Activated CD8-positive, alpha-beta T cell treated with anti-CD3 and anti-CD28 coated beads for 36 hours (primary cell): ENCODE results near the gene AFF1. TPM values are rescaled to one million over a fixed set of nuclear protein-coding genes. Genes with fewer than 3 reads are reported as not detected.

Experiments
- ATAC-seq: fragments of 200-7000 bp; cut with Tn5 transposase; one replicate; pipeline ENCODE4 v1.10.0; 2021; ENCODE audit warnings: mild to moderate bottlenecking, moderate library complexity
- CTCF ChIA-PET: fragments of 350-600 bp; sonication (Branson Sonifier 250); formaldehyde crosslinking; loops from one replicate; lab custom pipeline; 2021; ENCODE audit warnings: antibody characterized with exemption; lab: Charles Lee
- POLR2A ChIA-PET: fragments of 350-600 bp; sonication (Branson Sonifier 250); formaldehyde crosslinking; loops from one replicate; lab custom pipeline; 2021; ENCODE audit warnings: antibody characterized with exemption; lab: Charles Lee
- DNase-seq: peaks from one replicate; pipeline ENCODE4 v3.0.0-alpha.2; 2020
- H3K27ac Mint-ChIP-seq: one replicate; pipeline ENCODE4 v1.8.0; 2021; ENCODE audit warnings: mild to moderate bottlenecking, mixed read lengths
- H3K27me3 Mint-ChIP-seq: one replicate; pipeline ENCODE4 v1.8.0; 2021; ENCODE audit warnings: mixed read lengths
- H3K36me3 Mint-ChIP-seq: one replicate; pipeline ENCODE4 v1.8.0; 2021; ENCODE audit warnings: low read depth, mixed read lengths
- H3K4me1 Mint-ChIP-seq: one replicate; pipeline ENCODE4 v1.8.0; 2021; ENCODE audit warnings: low read depth, mixed read lengths
- H3K4me3 Mint-ChIP-seq: one replicate; pipeline ENCODE4 v1.8.0; 2021; ENCODE audit warnings: mild to moderate bottlenecking, moderate library complexity, mixed read lengths
- H3K9me3 Mint-ChIP-seq: one replicate; pipeline ENCODE4 v1.8.0; 2021; ENCODE audit warnings: mixed read lengths
- intact Hi-C: fragments of 100-400 bp; cut with micrococcal nuclease; formaldehyde crosslinking; loops from one replicate; pipeline ENCODE4 v1.10.0; 2022
- total RNA-seq, 2 experiments: library from RNA; stranded (reverse); gene quantifications; one replicate each; pipeline ENCODE4 v1.2.3, GENCODE V29; 2021
- TF ChIP-seq, protein P1 (sequence below): fragments of 200-600 bp; IDR thresholded peaks from one replicate; pipeline ENCODE4 v1.8.0; 2022; ENCODE audit warnings: antibody characterized with exemption, mild to moderate bottlenecking

The AFF1 gene
- total RNA-seq, 2 experiments from 2014 or later = 40.3 to 45.4 TPM

- Mint-ChIP-seq H3K27me3 (no peaks in the 10 kb centered on the region), H3K4me3 (no peak overlapping the region), H3K36me3 (peaks cover 4% of the 10 kb centered on the region), H3K27ac (no peak overlapping the region), H3K4me1 (peaks cover 42% of the 10 kb centered on the region), H3K9me3 (no peaks in the 10 kb centered on the region)
- ChIA-PET POLR2A (no interaction called here), CTCF (interaction anchor here (1.0 to 1.8 kb wide), 2 partner anchors 14 to 154 kb away, joined by 3 to 8 read pairs; no protein-coding TSS in a partner anchor)
- TF ChIP-seq, protein P1, sequence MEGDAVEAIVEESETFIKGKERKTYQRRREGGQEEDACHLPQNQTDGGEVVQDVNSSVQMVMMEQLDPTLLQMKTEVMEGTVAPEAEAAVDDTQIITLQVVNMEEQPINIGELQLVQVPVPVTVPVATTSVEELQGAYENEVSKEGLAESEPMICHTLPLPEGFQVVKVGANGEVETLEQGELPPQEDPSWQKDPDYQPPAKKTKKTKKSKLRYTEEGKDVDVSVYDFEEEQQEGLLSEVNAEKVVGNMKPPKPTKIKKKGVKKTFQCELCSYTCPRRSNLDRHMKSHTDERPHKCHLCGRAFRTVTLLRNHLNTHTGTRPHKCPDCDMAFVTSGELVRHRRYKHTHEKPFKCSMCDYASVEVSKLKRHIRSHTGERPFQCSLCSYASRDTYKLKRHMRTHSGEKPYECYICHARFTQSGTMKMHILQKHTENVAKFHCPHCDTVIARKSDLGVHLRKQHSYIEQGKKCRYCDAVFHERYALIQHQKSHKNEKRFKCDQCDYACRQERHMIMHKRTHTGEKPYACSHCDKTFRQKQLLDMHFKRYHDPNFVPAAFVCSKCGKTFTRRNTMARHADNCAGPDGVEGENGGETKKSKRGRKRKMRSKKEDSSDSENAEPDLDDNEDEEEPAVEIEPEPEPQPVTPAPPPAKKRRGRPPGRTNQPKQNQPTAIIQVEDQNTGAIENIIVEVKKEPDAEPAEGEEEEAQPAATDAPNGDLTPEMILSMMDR = no peak
- intact Hi-C loops = no loop called here
- ATAC-seq (no peak), DNase-seq (no peak)
Measured at GRCh38 chr4:87076690-87077358, 142.0 kb downstream of the AFF1 start.

- Mint-ChIP-seq H3K27me3 (no peaks in the 10 kb centered on the region), H3K4me3 (no peak overlapping the region), H3K36me3 (peaks cover 5% of the 10 kb centered on the region), H3K9me3 (no peaks in the 10 kb centered on the region), H3K4me1 (peaks cover 37% of the 10 kb centered on the region), H3K27ac (no peak overlapping the region)
- ChIA-PET CTCF (no interaction called here), POLR2A (no interaction called here)
- no peak for ATAC-seq
- TF ChIP-seq, protein P1 = no peak
- intact Hi-C loops = no loop called here
- DNase-seq = no peak
Measured at GRCh38 chr4:87077914-87078585, 143.2 kb downstream of the AFF1 start.

DNA sequence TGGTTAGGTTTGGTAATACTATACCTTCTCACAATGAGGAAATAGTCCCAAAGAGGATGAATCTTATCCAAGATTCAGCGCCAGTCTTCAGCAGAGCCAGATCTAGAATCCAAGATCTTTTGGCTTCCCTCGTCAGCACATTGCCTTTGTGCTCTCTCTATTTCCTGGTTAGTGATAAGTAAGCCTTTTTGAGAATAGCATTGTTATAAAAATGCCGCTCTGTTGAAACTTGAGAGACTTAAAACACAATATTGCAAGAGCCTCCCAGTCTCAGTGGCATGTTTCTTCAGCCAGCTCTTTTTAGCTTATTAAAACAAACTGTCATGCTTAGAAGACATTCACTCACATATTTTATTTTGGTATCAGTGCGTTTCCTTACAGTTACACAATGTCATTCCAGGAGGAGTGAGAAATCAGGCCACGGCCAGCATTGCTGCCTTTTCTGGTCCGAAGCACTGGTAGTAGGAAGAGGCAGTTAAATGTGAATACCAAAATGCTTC lies 144.2 kb downstream of the AFF1 start:
- CTCF ChIA-PET = interaction anchor here (1.0 to 2.6 kb wide), 6 partner anchors 11 to 157 kb away, joined by 3 to 11 read pairs (median 4); no protein-coding TSS in a partner anchor
- ATAC-seq (no peak), DNase-seq (no peak)
- no peaks in the 10 kb centered on the region for H3K27me3 Mint-ChIP-seq
- H3K9me3 Mint-ChIP-seq = no peaks in the 10 kb centered on the region
- H3K36me3 Mint-ChIP-seq = peaks cover 5% of the 10 kb centered on the region
- no peak overlapping the region for H3K27ac Mint-ChIP-seq
- TF ChIP-seq, protein P1 = no peak
- POLR2A ChIA-PET = interaction anchor here (0.9 kb wide), 1 partner anchor 143 kb away, joined by 3 read pairs; no protein-coding TSS in a partner anchor
- H3K4me1 Mint-ChIP-seq = peaks cover 31% of the 10 kb centered on the region
- no peak overlapping the region for H3K4me3 Mint-ChIP-seq
- intact Hi-C loops = no loop called here

- ATAC-seq = no peak
- no peaks in the 10 kb centered on the region for H3K27me3 Mint-ChIP-seq
- CTCF ChIA-PET = interaction anchor here (0.7 to 2.6 kb wide), 7 partner anchors 10 to 158 kb away, joined by 3 to 11 read pairs (median 3); no protein-coding TSS in a partner anchor
- peaks cover 28% of the 10 kb centered on the region for H3K4me1 Mint-ChIP-seq
- H3K4me3 Mint-ChIP-seq = no peak overlapping the region
- TF ChIP-seq, protein P1 = no peak
- no peak overlapping the region for H3K27ac Mint-ChIP-seq
- POLR2A ChIA-PET = no interaction called here
- no peaks in the 10 kb centered on the region for H3K9me3 Mint-ChIP-seq
- no peak for DNase-seq
- H3K36me3 Mint-ChIP-seq = peaks cover 12% of the 10 kb centered on the region
- intact Hi-C loops = no loop called here
Measured at GRCh38 chr4:87079967-87080366, 145.2 kb downstream of the AFF1 start.

DNA sequence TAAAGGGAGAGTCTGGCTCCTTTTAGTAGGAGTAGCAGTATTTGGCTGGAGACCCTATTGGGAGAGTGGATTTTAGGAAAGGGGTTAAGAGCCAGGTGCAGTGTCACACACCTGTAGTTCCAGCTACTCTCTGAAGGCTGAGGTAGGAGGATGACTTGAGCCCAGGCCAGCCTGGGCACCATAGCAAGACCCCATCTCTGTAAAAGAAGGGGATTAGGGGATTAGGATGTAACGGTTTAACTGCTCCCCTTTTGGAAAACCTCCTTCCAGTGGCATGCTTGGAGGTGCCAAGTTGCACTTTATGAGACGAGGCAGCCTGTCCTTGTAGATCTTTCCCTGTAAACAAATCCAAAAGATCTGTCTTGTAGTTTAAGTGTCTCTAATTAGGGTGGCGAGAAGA lies 145.7 kb downstream of the AFF1 start:
- CTCF ChIA-PET = interaction anchor here (0.7 to 2.6 kb wide), 4 partner anchors 11 to 158 kb away, joined by 3 to 11 read pairs (median 4); no protein-coding TSS in a partner anchor
- ATAC-seq = no peak
- Mint-ChIP-seq H3K9me3 (no peaks in the 10 kb centered on the region), H3K27me3 (no peaks in the 10 kb centered on the region), H3K4me3 (no peak overlapping the region), H3K27ac (no peak overlapping the region), H3K4me1 (peaks cover 25% of the 10 kb centered on the region), H3K36me3 (peaks cover 12% of the 10 kb centered on the region)
- TF ChIP-seq, protein P1 = no peak
- intact Hi-C loops = no loop called here
- POLR2A ChIA-PET = no interaction called here
- no peak for DNase-seq
